Adrenal gland (tissue), 5 donors: ENCODE measurements around the gene CYP4F12.

Experiments
- CTCF ChIP-seq, 6 experiments: fragments of 450-650 bp in 4 of 6; fragments of 200-600 bp in 2 of 6; sonication (generic) in 1 of 6; IDR thresholded peaks; 1 replicate in 5 of 6; 2 replicates in 1 of 6; pipeline versions ENCODE4 v1.5.1 to v1.8.0; 2016 to 2021; ENCODE audit warnings: antibody characterized with exemption in 6 of 6, mild to moderate bottlenecking in 2 of 6, moderate library complexity in 1 of 6
- POLR2A ChIP-seq, 2 donors: fragments of 450-650 bp; IDR thresholded peaks; one replicate each; pipeline ENCODE4 v1.6.1; 2017; ENCODE audit warnings: antibody characterized with exemption in 2 of 2, mild to moderate bottlenecking in 2 of 2, moderate library complexity in 1 of 2
- donor health status: DM: no; HTN: no; CAD: no.

GRCh38 chr19:15727724-15728123 is 54.8 kb downstream of the CYP4F12 start, which contains the start of gene OR10H2:
- no peak for TF ChIP-seq CTCF (IDR thresholded peaks at IDR 0.05)
- TF ChIP-seq POLR2A (IDR thresholded peaks at IDR 0.05) = no peak
